ENCODE data around the gene PDLIM4. TPM values are rescaled to one million over a fixed set of nuclear protein-coding genes. Genes with fewer than 3 reads are reported as not detected.
A peak's percentile ranks its signal among the peaks of the same experiment; 100 is the strongest.

Gene PDLIM4
- total RNA-seq, 1 experiment from 2014 or later: 7.6 TPM

DNA sequence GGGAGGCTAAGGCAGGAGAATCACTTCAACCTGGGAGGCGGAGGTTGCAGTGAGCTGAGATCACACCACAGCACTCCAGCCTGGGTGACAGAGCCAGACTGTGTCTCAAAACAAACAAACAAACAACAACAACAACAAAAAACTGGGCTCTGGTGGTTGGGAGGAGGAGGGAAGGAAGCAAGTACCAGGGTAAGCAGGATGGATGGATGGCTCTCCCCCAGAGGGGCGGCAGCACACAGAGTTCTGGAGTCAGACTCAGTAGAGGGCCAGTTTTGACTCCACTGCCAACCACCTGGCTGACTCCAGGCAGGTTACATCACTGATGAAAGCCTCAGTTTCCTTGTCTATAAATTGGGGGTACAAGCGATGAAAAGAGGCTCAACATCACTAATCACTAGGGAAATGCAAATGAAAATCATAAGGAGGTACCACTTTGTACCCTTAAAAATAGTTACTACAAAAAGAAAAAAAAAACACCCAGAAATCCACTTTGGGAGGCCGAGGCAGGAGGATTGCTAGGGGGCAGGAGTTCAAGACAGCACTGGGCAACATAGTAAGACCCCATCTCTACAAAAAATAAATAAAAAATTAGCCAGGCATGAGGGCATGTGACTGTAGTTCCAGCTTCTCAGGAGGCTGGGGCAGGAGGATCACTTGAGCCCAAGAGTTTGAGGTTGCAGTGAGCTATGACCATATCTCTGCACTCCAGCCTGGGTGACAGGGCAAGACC, 39.9 kb downstream of the PDLIM4 start:
- H3K27ac Mint-ChIP-seq: peak overlapping the region in 1 of 3 experiments; percentile 66; a peak in 1 of 7 replicates
- H3K9me3 ChIP-seq (ENCODE audit: control insufficient read depth, low read depth, low read length): no peaks in the 10 kb centered on the region
- H2AK5ac ChIP-seq (ENCODE audit: insufficient read length, low read length): no peak overlapping the region
- no CpG with 5 or more reads among the region's 4 CpGs for whole genome bisulfite sequencing (ENCODE audit: extremely low coverage, insufficient read length, low lambda C conversion rate)
- no peak overlapping the region for H2BK15ac ChIP-seq (ENCODE audit: low read depth, low read length)
- H3K4me2 ChIP-seq (ENCODE audit: insufficient read depth, insufficient read length, low read length): no peak overlapping the region
- H4K5ac ChIP-seq (ENCODE audit: insufficient read length, low read depth, low read length): no peak overlapping the region
- H3K23me2 ChIP-seq (ENCODE audit: insufficient read length, low read depth, low read length, poor library complexity, severe bottlenecking): peaks cover 18% of the 10 kb centered on the region
- H2BK5ac ChIP-seq (ENCODE audit: insufficient read length, low read length): no peak overlapping the region
- H3K4me1 Mint-ChIP-seq: peaks cover 20% of the 10 kb centered on the region in 2 experiments
- no peaks in the 10 kb centered on the region for H3K4me1 ChIP-seq (ENCODE audit: insufficient read depth, low read length)
- H3K4me3 Mint-ChIP-seq: no peak overlapping the region
- H4K8ac ChIP-seq (replicated peaks; ENCODE audit: insufficient read length, low read depth, low read length): no peak overlapping the region
- no peaks in the 10 kb centered on the region for H3K36me3 Mint-ChIP-seq (ENCODE audit: insufficient read depth in 1 of 3, low read depth in 3 of 3)
- H3K27me3 ChIP-seq (ENCODE audit: insufficient read depth, low read length): peaks cover 3% of the 10 kb centered on the region; the same call in 1 of the 2 replicates
- no peak overlapping the region for H3K14ac ChIP-seq (ENCODE audit: insufficient read depth, low read length)
- H2AFZ ChIP-seq (ENCODE audit: low read length): no peak overlapping the region
- no peaks in the 10 kb centered on the region for H4K20me1 ChIP-seq (ENCODE audit: control insufficient read depth, insufficient read depth, insufficient read length)
- H2BK12ac ChIP-seq (ENCODE audit: insufficient read length, low read depth, low read length): no peak overlapping the region
- H3K27ac ChIP-seq (ENCODE audit: insufficient read length, low read depth, low read length): no peak overlapping the region
- no peak overlapping the region for H3K4ac ChIP-seq (ENCODE audit: low read depth, low read length)
- H3T11ph ChIP-seq (ENCODE audit: low read length): no peak overlapping the region
- H3K9ac ChIP-seq (ENCODE audit: extremely low read depth, insufficient read length, low read length): no peak overlapping the region
- no peaks in the 10 kb centered on the region; a peak in 1 of 5 replicates for H3K9me3 Mint-ChIP-seq
- peaks cover 26% of the 10 kb centered on the region for H3K27me3 Mint-ChIP-seq (ENCODE audit: low read depth)
- TF ChIP-seq, protein P1, sequence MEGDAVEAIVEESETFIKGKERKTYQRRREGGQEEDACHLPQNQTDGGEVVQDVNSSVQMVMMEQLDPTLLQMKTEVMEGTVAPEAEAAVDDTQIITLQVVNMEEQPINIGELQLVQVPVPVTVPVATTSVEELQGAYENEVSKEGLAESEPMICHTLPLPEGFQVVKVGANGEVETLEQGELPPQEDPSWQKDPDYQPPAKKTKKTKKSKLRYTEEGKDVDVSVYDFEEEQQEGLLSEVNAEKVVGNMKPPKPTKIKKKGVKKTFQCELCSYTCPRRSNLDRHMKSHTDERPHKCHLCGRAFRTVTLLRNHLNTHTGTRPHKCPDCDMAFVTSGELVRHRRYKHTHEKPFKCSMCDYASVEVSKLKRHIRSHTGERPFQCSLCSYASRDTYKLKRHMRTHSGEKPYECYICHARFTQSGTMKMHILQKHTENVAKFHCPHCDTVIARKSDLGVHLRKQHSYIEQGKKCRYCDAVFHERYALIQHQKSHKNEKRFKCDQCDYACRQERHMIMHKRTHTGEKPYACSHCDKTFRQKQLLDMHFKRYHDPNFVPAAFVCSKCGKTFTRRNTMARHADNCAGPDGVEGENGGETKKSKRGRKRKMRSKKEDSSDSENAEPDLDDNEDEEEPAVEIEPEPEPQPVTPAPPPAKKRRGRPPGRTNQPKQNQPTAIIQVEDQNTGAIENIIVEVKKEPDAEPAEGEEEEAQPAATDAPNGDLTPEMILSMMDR (conservative IDR thresholded peaks at IDR 0.05): no peak
- no peak overlapping the region for H2BK20ac ChIP-seq (ENCODE audit: low read depth, low read length, poor library complexity, severe bottlenecking)
- H4K91ac ChIP-seq (ENCODE audit: insufficient read length, low read depth, low read length): no peak overlapping the region
- H3K79me2 ChIP-seq (ENCODE audit: insufficient read depth, low read length): no peaks in the 10 kb centered on the region
- H3K56ac ChIP-seq (ENCODE audit: insufficient read length, low read depth, low read length): no peak overlapping the region
- H3K18ac ChIP-seq (ENCODE audit: insufficient read length, low read depth, low read length): no peak overlapping the region
- H3K79me1 ChIP-seq (ENCODE audit: insufficient read depth, low read depth, low read length, poor library complexity, severe bottlenecking): no peaks in the 10 kb centered on the region
- DNase-seq: no peak
- no peak overlapping the region for H3K23ac ChIP-seq (ENCODE audit: insufficient read length, low read depth, low read length)
- no peak overlapping the region for H2BK120ac ChIP-seq (ENCODE audit: low read depth, low read length, poor library complexity, severe bottlenecking)

All from H9 (cell line).